ENCODE results near the gene DAB2IP. TPM values are rescaled to one million over a fixed set of nuclear protein-coding genes. Genes with fewer than 3 reads are reported as not detected.
A peak's percentile ranks its signal among the peaks of the same experiment; 100 is the strongest.

The DAB2IP gene
- total RNA-seq, 1 donor from 2014 or later, result 67.8 TPM

GRCh38 chr9:121633736-121634135, 17.7 kb upstream of the DAB2IP start:
- Mint-ChIP-seq H3K4me1 (ENCODE audit: low read depth) (peaks cover 47% of the 10 kb centered on the region), H3K36me3 (ENCODE audit: insufficient read depth) (no peaks in the 10 kb centered on the region), H3K4me3 (ENCODE audit: low read depth) (peak overlapping the region; percentile 14), H3K9me3 (ENCODE audit: low read depth) (no peaks in the 10 kb centered on the region), H3K27me3 (no peaks in the 10 kb centered on the region), H3K27ac (peak overlapping the region; percentile 90)
- no peak for TF ChIP-seq CTCF (IDR thresholded peaks at IDR 0.05; ENCODE audit: unreplicated experiment)
- no peak for DNase-seq (ENCODE audit: low spot score, unreplicated experiment)

- Mint-ChIP-seq H3K27me3 (no peaks in the 10 kb centered on the region), H3K36me3 (ENCODE audit: insufficient read depth) (no peaks in the 10 kb centered on the region), H3K4me3 (ENCODE audit: low read depth) (no peak overlapping the region), H3K4me1 (ENCODE audit: low read depth) (peaks cover 50% of the 10 kb centered on the region), H3K27ac (peak overlapping the region; percentile 66), H3K9me3 (ENCODE audit: low read depth) (no peaks in the 10 kb centered on the region)
- TF ChIP-seq CTCF (IDR thresholded peaks at IDR 0.05; ENCODE audit: unreplicated experiment), result peak; percentile 76
- DNase-seq (ENCODE audit: low spot score, unreplicated experiment), result peak; percentile 44
Measured at GRCh38 chr9:121634329-121635261, 16.8 kb upstream of the DAB2IP start.

- Mint-ChIP-seq H3K27me3 (no peaks in the 10 kb centered on the region), H3K4me3 (ENCODE audit: low read depth) (no peak overlapping the region), H3K4me1 (ENCODE audit: low read depth) (peaks cover 53% of the 10 kb centered on the region), H3K27ac (no peak overlapping the region), H3K36me3 (ENCODE audit: insufficient read depth) (no peaks in the 10 kb centered on the region), H3K9me3 (ENCODE audit: low read depth) (no peaks in the 10 kb centered on the region)
- TF ChIP-seq CTCF (IDR thresholded peaks at IDR 0.05; ENCODE audit: unreplicated experiment), result no peak
- no peak for DNase-seq (ENCODE audit: low spot score, unreplicated experiment)
Measured at GRCh38 chr9:121635300-121635876, 16.0 kb upstream of the DAB2IP start.

- no peak overlapping the region for H3K4me3 Mint-ChIP-seq (ENCODE audit: low read depth)
- peaks cover 51% of the 10 kb centered on the region for H3K4me1 Mint-ChIP-seq (ENCODE audit: low read depth)
- no peaks in the 10 kb centered on the region for H3K36me3 Mint-ChIP-seq (ENCODE audit: insufficient read depth)
- TF ChIP-seq CTCF (IDR thresholded peaks at IDR 0.05; ENCODE audit: unreplicated experiment), result no peak
- peak overlapping the region; percentile 28 for H3K27ac Mint-ChIP-seq
- no peaks in the 10 kb centered on the region for H3K9me3 Mint-ChIP-seq (ENCODE audit: low read depth)
- H3K27me3 Mint-ChIP-seq, result no peaks in the 10 kb centered on the region
- no peak for DNase-seq (ENCODE audit: low spot score, unreplicated experiment)
Measured at GRCh38 chr9:121636341-121636865, 15.0 kb upstream of the DAB2IP start.

GRCh38 chr9:121636978-121637712, 14.3 kb upstream of the DAB2IP start:
- DNase-seq (ENCODE audit: low spot score, unreplicated experiment), result no peak
- Mint-ChIP-seq H3K4me3 (ENCODE audit: low read depth) (no peak overlapping the region), H3K36me3 (ENCODE audit: insufficient read depth) (no peaks in the 10 kb centered on the region), H3K4me1 (ENCODE audit: low read depth) (peaks cover 46% of the 10 kb centered on the region), H3K9me3 (ENCODE audit: low read depth) (no peaks in the 10 kb centered on the region), H3K27ac (peak overlapping the region; percentile 16), H3K27me3 (no peaks in the 10 kb centered on the region)
- TF ChIP-seq CTCF (IDR thresholded peaks at IDR 0.05; ENCODE audit: unreplicated experiment), result no peak
